Dermis microvascular lymphatic vessel endothelial cell (primary cell): ENCODE results near the gene ZNF654. TPM values are rescaled to one million over a fixed set of nuclear protein-coding genes. Genes with fewer than 3 reads are reported as not detected.
"Not testable (repeated sequence)": the region's sequence is repeated elsewhere in the genome, so short reads cannot be mapped to it uniquely, and the experiment has no call there.

Experiments used
- DNase-seq, 2 donors: peaks; one replicate each; pipeline versions ENCODE4 v3.0.0 to v3.0.0-alpha.2; 2010; ENCODE audit warnings: low read depth in 2 of 2
- total RNA-seq: library from RNA; depleted of rRNA; stranded (reverse); fragments of >200 nt; gene quantifications from 2 replicates; pipeline ENCODE4 v1.2.1, GENCODE V29; 2014

Gene ZNF654
- total RNA-seq, 1 donor from 2014 or later, result 10.3 TPM

DNA sequence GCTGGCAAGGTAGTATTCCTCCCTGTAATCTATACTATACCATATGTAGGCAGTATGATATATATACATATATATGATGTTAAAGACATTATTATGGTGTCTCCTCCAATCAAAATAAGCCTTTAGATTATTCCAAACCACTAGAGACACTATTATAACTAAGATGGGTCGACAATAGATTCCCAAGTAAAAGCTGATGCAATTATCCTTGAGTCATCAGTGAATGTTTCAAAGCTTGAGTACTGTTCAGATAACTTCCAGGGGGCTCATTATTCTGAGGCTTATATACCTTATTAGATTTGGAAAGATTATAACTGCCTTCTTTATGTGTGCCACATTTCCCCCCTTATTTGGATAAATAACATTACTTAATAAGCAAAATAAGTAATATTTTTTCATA lies 78.8 kb downstream of the ZNF654 start:
- DNase-seq, result no peak

DNA sequence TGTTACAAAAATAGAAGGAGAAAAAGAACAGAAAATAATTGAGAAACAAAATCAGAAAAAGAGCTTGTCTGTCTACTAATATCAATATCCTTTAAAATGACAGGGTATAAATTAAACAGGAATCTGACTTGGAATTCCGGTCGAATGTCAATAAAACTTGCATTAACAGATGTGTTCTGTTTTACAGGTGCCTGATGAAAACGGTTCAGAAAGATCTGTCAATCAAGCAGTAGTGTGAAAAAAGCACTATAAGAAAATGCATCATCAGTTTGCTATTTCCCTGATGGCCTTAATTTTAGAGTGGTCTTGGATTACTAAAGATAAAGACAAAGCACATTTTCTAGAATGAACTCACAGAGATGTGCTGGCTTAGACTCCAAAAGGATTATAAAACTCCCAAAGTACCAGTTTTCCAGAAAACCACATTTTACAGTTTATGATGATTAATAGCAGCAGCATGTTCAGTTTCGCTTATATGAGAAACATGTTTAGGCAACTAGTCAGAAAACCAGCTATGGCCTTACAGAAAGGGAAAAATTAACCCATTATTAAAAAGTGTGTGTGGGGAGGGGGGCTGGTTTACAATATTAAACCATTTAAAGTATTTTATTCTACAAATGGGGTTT lies 82.5 kb downstream of the ZNF654 start:
- no peak for DNase-seq

DNA sequence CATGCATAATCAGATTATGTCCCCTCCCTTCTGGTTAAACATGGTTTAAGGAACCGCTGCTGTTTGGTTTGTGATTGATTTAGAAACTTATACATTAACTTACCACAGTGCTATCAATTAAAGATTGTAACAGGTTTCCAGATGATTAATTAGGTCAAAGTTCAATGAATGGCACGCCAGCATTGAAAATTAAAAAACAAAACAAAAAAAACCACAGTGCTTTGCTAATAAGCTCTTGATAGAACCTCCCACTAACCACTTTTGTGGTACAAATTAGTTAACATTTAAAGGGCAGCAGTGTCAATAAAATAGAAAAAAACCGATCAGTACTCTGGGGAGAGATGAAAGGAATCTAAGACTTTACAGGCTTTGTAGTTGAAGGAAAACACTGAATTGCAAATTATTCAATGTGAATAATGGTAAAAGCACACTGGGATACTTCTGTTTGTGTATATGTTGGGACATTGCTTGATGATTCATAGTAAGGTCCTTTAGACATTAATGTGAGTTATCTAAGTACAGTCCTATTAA lies 83.1 kb downstream of the ZNF654 start:
- DNase-seq, result no peak

DNA sequence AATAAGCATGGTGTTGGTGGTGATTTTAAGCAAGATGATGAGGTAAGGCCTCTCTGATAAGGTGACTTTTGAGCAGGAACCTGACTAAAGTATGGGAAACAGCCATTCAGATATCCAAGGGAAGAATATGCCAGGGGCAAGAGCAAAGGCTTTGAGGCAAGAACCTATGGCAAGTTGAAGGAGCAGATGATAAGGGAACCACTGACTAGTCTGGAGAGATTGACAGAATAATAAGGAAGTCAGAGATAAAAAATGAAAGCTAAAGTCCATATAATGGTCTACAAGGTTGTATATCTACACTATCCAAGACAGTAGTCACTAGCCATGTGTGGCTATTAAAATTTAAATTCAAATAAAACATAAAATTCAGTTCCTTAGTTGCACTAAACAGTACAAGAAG lies 88.2 kb downstream of the ZNF654 start:
- DNase-seq, result no peak

DNA sequence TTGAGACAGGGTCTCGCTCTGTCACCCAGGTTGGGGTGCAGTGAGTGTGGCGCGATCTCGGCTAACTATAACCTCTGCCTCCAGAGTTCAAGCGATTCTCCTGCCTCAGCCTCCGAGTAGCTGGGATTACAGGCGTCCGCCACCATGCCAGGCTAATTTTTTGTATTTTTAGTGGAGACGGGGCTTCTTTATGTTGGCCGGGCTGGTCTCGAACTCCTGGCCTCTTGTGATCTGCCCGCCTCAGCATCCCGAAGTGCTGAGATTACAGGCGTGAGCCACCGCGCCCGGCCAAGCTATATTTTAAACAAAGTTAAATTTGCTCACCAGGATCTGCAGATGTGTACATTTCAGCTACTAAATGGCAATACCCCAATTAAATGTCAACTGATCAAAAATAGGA lies 89.6 kb downstream of the ZNF654 start:
- no peak for DNase-seq

DNA sequence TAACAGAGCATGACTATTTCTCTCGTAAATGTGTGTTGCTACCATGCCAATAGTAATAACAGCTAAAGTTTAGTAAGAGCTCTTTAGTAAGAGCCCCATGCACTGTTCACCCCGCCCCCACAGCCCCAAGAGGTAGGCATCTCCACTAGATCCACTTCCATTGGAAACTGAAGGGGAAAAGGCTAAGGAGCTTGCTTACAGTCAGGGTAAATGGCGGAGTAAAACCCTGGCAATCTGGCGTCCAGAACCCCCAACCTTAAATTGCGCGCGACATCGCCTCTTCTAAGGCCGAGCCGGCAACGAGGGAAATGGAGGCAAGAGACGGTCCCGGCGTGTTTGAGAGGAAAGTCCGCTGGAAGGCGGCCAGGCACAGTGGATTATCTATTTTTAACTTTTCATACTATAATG lies 90.0 kb downstream of the ZNF654 start:
- no peak for DNase-seq

DNA sequence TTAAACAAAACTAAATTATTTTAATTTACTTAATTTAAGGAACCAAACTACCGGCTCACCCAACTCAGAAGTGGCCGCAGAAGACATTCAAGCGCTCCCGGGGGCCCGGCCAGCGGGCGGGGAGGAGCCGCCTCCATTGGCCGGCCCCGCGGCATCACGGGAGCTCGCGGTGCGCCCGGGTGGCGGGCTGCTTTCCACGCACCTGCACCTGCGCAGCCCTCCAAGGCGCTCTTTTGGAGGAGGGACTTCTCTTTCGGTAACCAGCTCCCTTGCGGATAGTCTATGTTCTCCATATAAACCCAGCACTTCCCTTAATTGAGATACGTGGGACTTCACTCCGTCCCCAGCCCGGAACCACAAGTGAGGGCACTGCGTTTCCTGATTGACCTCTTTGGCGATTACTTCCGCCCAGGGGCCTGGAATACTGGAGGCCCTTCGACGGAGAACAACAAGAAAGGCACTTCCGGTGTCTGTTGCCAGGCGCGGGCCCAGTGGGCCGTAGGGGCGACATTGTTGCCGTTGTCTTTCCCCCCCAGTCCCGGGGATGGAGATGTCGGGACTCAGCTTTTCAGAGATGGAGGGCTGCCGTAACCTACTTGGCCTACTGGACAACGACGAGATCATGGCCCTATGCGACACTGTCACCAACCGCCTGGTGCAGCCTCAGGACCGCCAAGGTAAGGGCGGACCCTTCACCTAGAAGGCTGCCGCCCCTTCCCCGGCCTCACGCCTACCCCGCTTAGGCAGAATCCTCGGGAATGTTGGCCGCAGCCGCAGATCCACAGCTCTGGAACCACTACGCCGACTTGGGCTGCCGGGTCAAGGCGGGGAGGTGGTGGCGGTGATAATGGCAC lies 90.7 kb downstream of the ZNF654 start, which contains the start of gene C3orf38:
Gene C3orf38 (plus strand): TSS at position 451 of the 854 bp plus-strand sequence. CDS start 94 bp downstream, at position 545.
- peak; percentile 43 to 81 for DNase-seq

DNA sequence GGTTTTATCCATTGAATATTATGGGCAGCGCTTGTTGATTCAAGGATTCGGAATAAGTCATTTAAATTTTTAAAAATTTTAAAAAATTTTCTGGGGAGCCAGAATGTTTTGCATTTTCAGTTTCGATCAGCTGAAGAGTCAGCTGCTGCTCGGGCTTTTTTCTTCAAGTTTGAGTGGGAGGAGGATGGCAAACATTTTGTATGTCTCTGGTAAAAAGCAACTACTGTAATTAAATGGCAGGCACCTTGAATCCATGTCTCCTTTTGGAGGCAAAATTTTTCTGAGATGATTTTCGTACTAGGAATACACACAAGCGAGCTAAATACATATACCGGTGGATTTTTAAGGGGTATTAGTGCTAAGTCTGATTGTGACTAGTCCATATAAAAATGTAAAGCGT lies 91.3 kb downstream of the ZNF654 start:
- no peak for DNase-seq

DNA sequence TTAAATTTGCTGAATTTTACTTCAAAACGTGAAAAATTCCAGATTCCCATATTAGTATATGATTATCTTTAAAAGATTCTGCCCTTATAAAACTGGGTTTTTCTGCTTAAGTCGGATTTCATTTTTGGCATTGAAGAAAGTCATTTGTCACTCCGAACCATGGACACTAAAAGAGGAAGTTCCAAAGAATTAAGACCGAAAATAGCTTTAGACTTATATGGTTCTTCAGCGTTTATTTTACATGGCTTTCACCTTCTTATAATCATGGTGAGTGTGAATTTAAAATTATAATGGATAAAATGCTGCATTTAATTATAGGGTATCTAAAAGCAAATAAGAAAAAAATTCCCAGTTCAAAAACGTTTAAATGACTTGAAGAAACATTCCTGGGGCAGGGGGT lies 91.8 kb downstream of the ZNF654 start:
- peak in 1 of 2 donors; percentile 3 for DNase-seq

DNA sequence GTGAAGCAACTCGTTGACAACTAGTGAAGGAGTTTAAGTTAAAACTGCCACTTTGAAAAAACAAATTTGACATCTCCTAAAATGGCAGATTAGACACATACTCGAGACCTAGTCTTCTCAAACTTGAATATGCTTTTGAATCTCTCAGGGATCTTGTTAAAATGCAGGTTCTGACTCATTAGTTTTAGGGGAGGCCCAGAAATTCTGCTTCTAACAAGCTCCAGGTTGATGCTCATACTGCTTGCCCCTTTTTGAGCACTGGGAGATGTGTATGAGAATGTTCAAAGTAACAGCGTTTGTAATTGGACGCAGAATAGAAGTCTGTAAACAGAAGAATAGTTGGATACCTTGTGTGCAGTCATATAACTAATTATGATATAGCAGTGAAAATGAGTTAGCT lies 92.3 kb downstream of the ZNF654 start:
- no peak for DNase-seq

DNA sequence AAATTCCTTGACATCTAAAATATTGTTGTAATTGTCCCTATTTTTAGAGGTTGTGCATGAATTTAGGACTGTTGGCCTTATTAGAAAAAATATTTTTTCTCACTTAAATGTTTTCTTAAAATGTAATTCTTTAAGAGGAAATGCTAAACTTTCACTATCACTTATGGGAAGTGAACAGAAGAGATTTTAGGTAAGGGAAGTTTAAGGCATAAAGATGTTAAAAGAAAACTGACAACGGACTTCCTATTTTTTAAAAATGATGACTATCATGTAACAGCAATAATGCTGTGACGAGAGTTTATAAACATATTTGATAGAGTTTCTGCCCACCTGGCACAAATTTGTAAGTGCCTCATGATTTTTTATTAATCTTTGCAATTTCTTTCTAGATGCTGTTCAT lies 93.8 kb downstream of the ZNF654 start:
- DNase-seq, result no peak

DNA sequence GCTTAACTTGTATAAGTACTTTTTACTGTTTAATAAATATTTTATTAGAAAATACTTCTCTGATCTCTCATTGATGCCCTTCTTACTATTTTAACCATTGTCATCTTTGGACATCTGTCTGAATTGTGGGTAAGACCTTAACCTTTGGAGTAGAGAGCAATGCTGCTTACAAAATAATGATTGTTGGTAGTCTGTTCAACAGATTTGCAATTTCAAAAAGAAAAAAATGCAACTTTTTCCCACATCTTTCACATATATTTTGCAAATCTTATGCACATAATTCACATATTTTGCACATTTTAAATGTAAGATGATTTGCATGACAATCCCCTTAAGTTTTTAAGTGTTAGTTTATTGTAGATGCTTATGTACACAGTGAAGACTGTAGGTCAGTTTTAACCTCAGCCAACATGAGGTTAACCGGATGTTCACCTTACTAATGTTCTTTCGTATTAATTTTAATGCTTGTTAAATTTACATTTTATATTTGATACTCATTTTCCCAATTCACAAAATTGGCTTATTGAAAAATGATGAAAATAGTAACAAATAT lies 107.4 kb downstream of the ZNF654 start:
- DNase-seq, result no peak

DNA sequence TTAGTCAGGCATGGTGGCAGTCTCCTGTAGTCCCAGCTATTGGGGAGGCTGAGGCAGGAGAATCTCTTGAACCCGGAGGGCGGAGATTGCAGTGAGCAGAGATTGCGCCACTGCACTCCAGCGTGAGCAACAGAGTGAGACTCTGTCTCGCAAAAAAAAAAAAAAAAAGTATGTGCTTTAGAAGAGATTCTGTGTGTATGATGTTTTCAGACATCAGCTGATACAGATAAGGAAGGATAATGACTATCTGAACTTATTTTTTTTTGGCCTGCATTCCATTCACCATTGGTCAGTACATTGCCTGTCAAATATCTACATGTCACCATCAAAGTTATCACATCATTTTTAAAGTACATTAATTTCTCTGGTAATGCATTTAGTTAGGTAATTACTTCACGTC lies 108.1 kb downstream of the ZNF654 start:
- DNase-seq, result no peak

DNA sequence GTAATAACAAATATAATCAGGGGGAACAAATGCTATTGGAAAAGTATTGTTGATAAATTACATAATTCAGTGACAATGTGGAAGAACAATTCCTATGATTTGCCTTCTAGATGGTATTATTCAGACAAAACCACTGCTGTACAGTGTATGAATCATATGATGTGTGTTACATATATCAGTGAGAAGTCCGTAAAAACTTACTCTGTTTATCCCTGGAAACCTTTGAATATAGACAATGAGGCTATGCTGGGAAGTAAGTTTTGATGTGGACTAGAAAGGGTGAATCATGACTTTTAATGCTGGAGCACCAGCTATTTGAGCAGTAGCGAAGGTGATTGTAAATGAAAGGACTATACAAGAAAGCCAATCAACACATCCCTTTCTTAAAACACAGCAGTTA lies 108.6 kb downstream of the ZNF654 start:
- DNase-seq, result no peak

DNA sequence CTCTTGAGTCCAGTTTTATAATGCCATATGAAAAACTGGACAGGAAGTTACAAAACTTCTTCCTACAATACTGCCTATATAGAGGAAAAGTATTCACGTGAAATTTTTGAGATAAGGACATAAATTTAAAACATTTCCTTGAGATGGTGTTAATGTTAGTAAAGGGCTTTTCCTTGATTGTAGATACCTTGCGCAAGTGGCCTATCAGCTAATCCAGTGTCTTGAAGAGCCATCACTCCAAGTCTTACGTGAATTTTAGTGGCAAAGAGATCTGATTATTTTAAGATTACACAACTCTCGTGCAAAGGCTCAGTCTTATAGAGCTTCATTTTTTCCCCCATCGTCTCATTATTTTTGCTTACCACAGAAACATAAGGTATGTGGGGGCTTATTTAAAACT lies 109.1 kb downstream of the ZNF654 start:
- no peak for DNase-seq

DNA sequence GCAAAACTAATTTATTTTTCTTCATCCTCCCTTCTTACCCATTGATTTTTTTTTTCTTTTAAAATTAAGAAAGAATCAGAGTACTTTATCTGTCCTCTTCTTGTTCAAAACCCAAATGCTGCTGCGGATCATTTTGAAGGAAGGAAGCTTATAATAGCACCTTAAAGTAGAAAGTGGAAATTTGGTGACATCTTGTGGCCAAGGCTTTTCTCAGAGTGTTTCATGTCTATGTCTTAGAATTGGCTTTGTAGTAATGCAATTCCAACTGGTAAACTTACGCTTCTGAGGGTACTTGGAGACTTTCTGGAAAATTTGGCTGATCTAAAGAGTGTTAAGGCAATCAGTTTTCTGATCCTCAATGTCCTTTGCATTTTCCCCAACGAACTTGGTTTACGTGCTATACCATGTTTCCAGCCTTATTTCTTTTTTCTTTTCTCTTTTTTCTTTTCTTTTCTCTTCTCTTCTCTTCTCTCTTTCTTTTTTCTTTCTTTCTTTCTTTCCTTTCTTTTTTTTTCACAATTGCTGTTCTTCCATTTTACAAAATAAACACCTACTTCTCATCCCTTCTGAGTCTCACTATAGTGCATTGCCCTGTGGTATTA lies 121.4 kb downstream of the ZNF654 start:
- peak in 1 of 2 donors; percentile 48 for DNase-seq

DNA sequence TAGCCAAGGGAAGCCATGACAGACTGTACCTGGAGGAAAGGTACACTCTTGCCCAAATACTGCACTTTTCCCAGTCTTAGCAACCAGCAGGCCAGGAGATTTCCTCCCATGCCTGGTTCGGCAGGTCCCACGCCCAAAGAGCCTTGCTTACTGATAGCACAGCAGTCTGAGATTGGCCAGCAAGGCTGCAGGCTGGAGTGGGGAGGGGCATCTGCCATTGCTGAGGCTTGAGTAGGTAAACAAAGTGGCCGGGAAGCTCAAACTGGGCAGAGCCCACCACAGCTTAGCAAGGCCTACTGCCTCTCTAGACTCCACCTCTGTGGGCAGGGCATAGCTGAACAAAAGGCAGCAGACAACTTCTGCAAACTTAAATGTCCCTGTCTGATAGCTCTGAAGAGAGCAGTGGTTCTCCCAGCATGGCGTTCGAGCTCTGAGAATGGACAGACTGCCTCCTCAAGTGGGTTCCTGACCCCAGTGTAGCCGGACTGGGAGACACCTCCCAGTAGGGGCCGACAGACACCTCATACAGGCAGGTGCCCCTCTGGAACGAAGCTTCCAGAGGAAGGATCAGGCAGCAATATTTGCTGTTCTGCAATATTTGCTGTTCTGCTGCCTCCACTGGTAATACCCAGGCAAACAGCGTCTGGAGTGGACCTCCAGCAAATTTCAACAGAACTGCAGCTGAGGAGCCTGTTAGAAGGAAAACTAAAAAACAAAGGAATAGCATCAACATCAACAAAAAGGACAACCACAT lies 123.3 kb downstream of the ZNF654 start:
- not testable (repeated sequence) for DNase-seq

DNA sequence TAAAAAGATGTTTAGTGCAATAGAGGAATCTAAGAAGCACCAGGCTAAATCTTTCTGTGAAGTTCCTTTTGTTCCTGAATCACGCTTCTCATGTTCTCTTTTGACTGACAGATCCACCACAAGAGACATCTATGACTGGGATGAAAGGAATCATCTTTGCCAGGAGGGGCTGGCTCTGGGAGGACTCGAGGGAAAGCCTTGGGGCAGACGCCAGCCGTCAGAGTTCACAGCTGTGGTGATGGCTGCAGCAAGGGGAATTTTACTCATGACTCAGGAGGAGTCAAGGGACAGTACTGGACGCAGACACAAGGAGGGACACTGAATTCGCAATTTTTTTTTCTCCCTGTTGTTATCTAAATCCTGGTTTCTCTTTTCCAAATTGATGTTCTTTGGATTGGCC lies 129.4 kb downstream of the ZNF654 start:
- DNase-seq, result no peak

DNA sequence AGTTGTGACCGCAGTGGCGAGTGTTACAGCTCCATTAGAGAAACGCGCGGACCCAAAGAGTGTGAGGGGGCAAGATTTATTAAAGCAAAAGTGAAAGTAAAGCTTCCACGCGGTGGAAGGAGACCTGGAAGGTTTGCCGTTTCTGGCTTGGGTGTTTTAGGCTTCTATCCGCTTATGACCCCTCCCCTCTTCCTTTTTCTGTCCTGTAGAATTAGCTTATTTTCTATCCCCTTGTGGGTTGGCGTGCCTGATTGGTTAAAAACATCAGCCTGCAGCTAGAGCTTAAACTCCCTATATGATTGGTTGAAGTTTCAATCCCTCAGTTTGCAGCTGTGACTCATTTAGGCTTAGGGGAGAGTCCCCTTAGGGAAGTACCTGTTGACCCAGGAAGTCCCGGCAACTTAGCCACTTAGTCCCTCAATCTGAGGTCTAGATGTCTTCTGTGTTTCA lies 130.3 kb downstream of the ZNF654 start:
- no peak for DNase-seq

DNA sequence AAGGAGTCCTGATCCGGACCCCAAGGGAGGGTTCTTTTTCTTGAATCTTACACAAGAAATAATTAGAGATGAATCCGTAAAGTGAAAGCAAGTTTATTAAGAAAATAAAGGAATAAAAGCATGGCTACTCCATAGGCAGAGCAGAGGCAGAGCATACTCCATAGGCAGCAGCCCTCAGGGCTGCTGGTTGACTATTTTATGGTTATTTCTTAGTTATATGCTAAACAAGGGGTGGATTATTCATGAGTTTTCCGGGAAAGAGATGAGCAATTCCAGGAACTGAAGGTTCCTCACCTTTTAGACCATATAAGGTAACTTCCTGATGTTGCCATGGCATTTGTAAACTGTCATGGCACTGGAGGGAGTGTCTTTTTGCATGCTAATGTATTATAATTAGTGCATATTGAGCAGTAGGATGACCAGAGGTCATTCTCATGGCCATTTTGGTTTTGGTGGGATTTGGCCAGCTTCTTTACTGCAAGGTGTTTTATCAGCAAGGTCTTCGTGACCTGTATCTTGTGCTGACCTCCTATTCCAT lies 132.9 kb downstream of the ZNF654 start:
- no peak for DNase-seq

DNA sequence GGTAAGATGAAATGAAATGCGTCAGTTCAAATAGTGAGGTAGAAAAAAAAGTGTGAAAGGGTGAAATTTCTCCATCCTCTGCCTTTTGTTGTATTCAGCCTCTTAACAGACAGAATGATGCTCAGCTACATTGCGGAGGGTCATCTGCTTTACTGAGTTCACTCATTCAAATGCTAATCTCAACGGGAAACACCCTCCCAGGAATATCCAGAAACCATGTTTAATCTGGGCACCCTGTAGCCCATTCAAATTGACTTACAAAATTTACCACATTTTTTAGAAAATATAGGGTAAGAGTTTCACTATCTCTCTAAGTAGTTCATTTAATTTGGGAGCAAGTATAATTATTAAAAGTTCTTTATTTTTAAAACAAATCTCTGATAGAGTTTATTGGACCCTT lies 133.6 kb downstream of the ZNF654 start:
- no peak for DNase-seq
